GM10266 (cell line): Measurements from ENCODE around the gene EIF4G2.
"Not testable (repeated sequence)": the region's sequence is repeated elsewhere in the genome, so short reads cannot be mapped to it uniquely, and the experiment has no call there.

ENCODE experiments used
- DNase-seq: peaks from one replicate; pipeline ENCODE4 v3.0.0; 2012; ENCODE audit errors: extremely low spot score
- CTCF ChIP-seq: IDR thresholded peaks from 2 replicates; pipeline ENCODE4 v1.5.1; 2012; ENCODE audit warnings: mild to moderate bottlenecking, low read depth; ENCODE audit not compliant: control insufficient read depth, insufficient read depth; ENCODE audit errors: missing control alignments

Gene EIF4G2

DNA sequence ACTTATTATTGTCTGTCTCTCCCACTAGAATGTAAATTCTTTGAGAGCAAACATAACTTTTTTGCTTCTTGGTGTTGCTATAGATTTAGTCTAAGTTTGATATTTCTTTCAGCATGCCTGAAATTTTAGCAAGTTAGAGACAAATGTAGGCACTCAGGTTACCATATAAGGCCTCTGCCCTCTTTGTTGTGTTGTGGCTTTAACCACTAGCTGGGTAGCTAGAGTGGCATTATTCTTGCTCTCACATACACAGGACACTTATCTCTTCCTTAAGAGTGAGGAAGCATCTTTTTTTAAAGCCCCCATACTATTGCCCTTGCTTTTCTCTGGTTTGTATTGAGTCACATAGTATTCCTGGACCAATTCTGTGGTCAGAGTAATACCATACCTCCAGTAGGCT lies 37.9 kb upstream of the EIF4G2 start:
- TF ChIP-seq CTCF: no peak
- DNase-seq: no peak

DNA sequence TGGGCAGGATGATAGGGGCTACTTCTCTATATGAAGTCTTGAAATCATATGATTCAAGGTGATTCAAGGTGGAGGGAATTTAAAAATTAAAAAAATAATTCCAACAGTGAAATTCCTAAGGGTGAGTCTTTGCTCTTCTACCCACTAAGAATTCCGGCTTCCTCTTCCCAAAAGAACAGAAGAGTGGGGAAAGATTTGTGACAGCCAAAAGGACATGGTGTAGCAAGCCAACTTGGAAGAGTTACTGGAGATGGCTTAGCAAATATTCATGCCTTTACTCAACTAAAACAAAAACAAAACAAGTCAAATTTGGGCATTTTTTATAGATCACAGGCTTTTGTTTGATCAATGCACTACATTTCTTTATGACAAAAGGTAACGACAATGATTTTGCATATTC lies 36.9 kb upstream of the EIF4G2 start:
- no peak for TF ChIP-seq CTCF
- no peak for DNase-seq

DNA sequence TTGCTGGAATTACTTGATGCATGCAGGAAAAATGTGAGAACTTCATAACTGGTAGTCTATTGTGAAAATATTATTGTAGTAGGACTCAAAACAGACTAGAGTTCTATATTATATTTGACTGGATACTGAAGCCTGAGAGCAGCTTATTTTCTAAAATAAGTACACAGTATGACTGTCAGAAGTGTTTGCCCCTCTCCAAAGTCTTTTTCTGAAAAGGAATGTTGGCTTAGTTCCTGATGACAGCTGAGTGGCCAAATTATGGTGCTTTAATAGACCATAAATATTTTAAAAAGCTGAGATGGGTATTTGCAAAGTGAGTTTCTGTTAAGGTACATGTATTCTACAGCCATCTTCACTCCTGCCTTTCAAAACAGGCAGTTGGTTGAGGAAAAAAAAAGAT lies 36.1 kb upstream of the EIF4G2 start:
- no peak for DNase-seq
- TF ChIP-seq CTCF: no peak

GRCh38 chr11:10844356-10844755 lies 35.6 kb upstream of the EIF4G2 start:
- no peak for DNase-seq
- TF ChIP-seq CTCF: no peak

DNA sequence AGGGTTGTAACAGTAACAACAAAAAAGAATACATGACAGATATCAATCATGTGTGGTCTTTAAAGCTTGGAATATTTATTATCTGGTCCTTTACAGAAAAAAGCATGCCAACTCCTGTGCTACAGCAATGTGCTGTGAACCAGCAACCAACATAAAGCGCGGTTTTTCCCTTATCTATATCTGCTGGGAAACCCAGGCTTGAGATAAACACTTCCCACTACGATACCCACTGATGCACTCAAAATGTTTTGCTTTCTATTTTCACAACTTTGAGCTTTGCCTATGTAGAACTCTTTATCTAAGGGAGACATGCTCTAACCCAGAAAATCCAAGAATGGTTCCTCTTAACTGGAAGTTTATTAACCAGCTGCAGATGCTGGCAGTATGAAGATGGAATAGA lies 30.2 kb upstream of the EIF4G2 start:
- no peak for DNase-seq
- TF ChIP-seq CTCF: no peak

- no peak for TF ChIP-seq CTCF
- no peak for DNase-seq
Observed at GRCh38 chr11:10838083-10838482, 29.4 kb upstream of the EIF4G2 start.

DNA sequence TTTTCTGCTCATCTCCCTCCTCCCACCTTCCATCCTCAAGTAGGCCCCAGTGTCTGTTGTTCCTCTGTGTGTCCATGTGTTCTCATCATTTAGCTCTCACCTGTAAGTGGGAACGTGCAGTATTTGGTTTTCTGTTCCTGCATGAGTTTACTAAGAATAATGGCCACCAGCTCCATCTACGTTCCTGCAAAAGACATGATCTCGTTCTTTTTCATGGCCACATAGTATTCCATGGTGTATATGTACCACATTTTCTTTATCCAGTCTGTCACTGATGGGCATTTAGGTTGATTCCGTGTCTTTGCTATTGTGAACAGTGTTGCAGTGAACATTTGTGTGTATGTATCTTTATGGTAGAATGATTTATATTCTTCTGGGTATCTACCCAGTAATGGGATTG lies 28.2 kb upstream of the EIF4G2 start:
- DNase-seq: not testable (repeated sequence)

DNA sequence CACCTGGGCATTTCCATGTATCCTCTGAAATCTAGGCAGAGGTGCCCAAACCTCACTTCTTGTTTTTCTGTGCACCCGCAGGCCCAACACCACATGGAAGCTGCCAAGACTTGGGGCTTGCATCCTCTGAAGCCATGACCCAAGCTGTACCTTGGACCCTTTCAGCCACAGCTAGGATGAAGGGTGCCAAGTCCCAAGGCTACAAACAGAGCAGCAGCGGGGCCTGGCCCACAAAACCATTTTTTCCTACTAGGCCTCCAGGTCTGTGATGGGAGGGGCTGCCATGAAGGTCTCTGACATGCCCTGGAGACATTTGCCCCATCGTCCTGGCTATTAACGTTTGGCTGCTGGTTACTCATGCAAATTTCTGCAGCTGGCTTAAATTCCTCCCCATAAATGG lies 20.4 kb upstream of the EIF4G2 start:
- no peak for TF ChIP-seq CTCF
- DNase-seq: no peak
